ENCODE measurements around the gene DGCR8.

GRCh38 chr22:20137113-20137512, 57.1 kb downstream of the DGCR8 start:
- TF ChIP-seq CTCF (IDR thresholded peaks at IDR 0.05) (no peak), POLR2A (IDR thresholded peaks at IDR 0.05) (no peak)

All from uterus (tissue), 2 donors.